Stimulated activated CD4-positive, alpha-beta T cell treated with anti-CD3 and anti-CD28 coated beads, TNF-alpha, amount 100 ng/mL, for 4 hours (primary cell): Measurements from ENCODE around the gene STN1.
"Not testable (repeated sequence)": the region's sequence is repeated elsewhere in the genome, so short reads cannot be mapped to it uniquely, and the experiment has no call there.

Source experiments
- DNase-seq, 3 experiments: peaks; one replicate each; pipeline ENCODE4 v3.0.0-alpha.2; 2020; ENCODE audit warnings: low read depth in 3 of 3

The STN1 gene

DNA sequence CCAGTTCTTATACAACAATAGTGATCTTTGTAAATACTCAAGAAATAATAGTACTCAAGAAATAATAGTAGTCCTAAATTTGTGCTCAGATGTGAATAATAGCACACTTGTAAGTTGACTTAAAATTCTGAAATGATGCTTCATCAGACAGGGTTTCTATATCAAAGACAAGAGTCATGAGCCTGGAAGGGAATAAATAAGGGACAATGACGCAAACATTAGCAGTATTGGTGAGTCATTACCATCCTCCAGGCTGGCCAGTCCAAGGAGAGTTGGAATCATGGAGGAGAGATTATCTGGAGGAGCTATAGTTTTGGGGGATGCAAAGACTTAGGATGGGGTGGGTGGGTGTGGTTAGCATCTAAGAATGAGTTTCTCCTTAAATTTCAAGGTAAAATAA lies 56.5 kb downstream of the STN1 start:
- DNase-seq = no peak

DNA sequence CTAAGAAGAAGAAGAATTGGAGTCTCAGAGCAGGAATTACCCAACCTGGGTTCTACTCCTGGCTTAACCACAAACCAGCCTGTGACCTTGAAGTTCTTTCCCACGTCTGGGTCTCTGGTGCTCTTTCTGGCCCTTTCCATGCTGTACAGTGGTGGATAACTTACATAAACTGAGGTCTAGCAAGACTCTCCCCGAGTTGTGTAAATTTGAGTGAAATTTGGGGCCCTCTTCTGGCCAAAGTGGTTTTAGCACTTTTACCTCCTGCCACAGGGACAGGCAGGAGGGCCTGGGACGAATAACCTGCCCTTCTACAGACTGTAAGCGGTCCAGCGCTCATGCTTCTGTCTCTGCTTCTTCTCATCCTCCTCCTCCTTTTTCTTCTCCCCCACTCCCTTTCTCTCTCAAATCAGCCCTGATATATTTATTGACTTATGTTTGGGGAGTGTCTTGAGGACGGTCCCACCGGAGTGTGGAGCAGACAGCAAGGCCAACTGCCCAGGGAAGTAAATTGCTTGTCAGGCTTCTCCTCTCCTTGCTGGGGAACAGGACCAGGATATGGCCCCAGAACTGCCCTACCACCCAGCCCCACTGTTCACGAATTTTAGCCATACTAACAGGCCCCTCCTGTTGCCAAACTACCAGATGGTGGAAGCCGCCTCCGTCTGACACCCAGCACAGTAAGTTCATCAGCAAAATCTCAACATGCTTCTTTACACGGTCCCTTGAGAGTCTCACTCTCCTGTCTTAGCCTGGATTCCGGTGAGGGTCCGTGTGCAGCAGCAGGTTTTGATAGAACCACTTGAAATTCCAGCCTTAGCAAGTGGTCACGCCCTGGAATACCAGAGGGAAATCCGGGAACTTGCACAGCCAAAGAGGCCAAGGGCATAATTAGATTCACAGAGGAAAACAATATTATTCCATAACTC lies 58.6 kb downstream of the STN1 start:
- peak in 2 of 3 experiments; percentile 16 to 25 for DNase-seq

DNA sequence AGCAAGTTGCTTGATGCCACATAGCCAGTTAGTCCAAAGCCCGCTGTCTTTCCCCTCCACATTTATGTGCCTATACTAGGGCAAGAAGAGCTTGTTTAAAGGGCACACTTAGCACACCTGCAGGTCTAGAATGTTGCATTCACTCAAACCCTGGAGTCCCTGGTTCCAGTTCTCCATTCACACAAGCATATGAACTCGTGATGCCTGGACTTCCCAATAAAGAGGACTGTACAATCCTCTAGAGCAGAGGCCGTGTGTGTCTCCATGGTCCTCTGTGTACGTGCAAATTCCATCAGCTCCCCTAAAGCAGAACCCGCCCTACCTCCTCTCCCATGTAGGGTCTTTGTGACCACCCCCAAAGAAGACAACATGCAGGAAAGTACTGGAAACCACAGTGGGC lies 59.6 kb downstream of the STN1 start:
- DNase-seq = no peak

DNA sequence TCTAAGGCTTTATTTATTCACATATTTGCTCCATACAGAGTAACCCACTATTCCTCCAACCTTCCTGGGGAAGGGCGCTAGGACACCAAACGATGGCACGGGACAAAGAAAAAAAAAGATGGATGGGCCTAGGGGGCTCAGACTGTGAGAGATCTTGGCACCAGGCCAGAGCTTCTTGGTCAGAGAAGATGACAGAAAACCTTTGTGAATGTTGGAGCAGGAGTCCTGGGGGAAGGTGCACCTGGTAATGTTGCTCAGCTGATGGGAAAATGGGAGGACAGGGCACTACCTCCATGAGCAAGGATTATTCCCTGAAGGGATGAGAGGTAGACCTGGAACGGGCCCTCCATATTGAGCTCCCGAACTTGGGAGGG lies 61.2 kb downstream of the STN1 start:
- DNase-seq = no peak

DNA sequence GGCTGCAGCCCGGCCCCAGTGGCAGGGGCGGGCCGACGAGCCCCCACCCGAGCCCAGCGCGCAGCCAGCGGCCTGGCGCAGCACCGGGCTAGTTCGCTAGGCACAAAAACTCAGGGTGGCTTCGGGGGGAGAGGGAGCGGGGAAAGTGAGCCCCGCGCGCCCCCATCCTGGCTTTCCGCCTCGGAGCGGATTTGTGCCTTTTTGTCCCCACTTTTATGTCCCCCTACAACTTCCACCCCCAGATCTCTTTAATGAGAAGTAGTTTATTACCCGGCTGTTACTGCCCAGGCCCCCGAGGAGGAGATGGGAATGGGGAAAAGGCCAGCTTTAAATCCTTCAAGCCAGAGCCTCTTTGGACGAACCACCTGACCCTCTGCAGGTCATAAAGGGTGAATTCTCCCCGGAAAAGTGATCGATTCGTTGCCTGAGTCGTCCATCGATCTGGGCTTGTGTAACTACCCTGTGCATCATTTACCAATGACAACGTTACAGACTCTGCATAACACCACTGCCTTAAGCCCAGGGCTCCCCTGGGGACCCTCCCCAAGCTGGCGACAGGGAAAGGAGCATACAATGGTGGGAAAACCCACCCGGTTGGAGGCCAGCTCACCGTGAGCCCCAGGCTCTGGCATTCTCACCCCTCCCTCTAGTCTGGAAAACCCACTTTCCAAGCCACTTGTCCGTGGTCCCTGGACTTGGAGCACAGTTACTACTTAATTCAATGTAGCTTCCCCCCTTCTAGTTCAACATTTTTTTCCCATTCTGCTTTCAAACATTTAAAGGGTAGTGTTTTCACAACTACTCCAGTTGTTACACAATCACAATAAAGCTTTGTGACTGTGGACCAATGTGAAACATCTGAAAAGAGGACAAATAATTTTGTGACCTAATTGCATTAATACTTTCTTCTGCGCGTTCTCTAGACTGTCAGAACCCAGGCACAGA lies 61.9 kb downstream of the STN1 start:
- no peak for DNase-seq

DNA sequence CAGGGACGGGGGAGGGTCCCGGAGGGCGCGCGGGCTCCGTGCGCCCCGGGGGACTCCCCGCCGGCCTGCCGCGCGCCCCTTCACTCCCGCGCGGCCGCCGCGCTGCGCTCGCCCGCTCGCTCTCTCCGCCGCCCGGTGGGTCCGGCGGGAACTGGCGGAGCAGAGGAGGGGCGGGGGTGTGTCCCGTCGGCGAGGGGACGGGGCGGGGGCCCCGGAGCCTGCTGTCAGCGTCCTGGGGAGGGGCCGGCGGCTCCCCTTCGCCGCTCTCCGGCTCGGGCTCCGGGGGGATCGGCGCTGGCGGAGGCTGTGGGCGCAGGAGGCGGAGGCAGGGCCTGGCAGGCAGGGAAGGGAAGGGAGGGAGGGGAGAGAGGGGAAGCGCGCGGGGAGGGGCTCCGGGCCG lies 62.6 kb downstream of the STN1 start, which contains the start of gene SH3PXD2A:
Gene SH3PXD2A, minus strand, starts transcription at position 153 of the 400 bp plus-strand sequence. CDS start 310 bp downstream, outside the sequence.
- DNase-seq = no peak

DNA sequence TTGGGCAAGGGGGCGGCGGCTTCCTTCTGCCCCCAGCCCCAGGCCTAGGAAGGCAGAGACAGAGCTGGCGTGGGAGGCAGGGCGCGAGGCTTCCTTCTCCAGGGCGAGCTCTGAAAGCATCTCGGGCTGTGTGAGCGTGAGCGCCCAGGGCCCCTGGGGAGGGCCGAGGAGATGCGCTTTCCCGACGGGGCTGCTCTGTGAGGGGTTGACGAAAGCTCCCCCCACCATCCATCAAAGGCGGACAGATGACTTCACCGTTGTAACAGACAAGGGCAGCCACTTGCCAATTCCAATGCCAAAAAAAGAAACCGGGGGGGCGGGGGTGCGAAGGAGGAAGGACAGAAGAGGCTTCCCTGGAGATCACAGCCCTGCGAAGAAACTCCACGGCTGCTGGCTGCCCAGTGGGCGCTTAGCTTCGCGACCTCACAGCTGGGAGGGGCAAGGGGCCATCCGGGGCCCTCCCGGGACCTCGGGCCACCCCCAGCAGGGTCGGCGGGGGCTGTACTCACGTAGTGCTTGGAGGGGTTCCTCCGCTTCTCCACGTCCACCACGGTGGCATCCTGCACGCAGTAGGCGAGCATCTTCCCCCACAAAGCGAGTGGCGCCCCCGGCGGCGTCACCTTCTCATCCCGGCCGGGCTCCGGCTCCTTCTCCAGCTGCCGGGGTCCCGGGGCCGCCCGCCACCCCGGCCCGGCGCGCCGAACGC lies 63.1 kb downstream of the STN1 start:
- peak in 1 of 3 experiments; percentile 13 for DNase-seq

DNA sequence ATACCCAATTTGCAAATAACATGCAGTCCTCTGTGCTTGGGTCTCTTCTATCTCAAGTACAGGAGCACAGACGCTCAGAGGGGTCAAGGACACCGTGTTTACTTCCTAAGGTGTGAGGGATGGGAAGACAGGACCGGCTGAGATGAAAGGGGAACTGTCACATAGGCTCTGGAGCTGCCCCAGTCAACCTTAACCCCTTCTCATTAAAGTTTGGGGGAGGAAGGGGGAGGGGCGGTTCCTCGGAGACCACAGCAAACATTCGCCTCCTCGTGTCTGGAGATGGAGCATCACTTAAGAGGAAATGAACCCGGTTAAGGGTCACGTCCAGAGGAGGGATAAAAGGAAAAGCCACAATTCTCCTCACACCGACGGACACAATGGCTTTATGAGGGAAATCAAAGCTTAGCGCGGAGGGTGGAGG lies 63.7 kb downstream of the STN1 start:
- no peak for DNase-seq

DNA sequence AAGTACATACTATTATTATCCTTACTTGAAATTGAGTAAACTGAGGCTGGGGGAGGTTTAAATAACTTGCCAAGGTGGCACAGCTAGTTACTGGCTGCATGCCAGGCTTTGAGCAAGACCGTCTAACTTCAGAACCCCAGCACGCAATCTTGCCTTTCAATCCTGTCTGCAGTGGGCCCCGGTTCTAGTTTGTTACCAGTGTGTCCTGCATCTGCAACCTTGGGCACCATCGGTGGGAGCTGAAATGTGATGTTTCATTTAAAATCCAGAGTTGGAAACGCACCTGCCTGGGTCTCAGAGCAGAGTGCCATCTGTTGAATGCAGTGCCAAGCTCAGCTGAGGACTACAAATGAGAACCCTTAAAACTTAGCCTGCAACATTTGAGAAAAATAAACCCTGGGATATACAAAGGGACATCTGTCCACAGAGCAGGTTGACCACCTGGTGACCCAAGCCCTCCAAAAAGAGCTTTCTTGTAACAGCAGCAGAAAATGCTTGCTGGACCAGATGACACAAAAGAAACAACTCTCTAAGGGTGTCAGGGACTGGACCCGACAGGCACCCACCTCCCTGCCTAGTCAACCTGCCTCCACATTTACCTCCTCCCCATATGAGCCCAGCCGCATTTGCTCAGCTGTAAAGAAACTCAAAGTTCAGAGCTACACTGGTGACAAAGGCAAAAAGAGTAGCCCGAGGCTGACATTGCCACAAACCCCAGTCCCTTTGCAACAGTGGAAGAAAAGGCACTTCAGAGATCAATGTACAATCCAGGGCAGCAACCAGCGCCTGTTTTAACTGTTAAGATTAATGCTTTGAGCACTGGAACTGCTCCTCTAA lies 64.3 kb downstream of the STN1 start:
- DNase-seq = no peak

DNA sequence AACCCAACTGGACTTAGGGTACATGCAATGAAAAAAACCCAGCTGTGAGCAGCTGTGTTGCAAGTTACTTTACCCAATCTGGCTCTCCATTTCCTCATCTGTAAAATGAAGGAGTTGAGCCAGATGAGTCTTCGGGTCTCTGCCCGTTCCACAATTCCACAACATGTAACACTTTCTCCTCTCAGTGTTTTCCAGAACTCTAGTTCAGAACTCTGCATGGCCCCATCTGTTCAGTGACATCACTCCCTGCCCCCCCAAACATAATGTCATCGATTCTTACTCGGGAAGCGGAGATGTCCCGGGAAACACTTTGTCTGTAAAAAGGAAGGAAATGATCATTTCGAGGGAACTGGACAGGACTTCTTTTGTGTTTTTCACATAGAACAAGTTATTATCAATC lies 65.1 kb downstream of the STN1 start:
- no peak for DNase-seq

DNA sequence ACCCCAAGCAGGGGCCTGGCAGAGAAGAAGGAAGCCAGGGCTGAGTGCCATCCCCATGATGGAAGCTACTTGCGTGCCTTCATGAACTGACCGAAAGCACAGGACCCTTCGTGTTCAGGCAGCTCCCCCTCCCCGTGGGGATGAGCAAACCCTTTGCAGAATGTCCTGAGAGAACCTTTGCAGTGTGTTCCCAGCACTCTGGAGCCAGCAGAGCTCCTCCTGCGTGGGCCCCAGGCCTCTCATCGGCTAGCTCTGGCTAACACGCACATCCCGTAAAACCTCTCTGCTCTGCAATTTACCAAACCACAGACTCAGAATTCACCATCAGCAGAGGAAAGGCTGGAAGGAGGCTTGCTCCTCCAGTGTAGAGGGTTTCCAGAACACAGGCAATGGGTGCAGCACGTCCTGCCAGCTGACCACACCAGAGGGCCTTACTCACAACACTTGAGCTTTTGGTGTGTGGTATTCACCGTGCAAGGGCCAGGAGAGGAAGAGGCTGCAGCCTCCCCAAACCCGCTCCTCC lies 65.7 kb downstream of the STN1 start:
- DNase-seq = no peak

DNA sequence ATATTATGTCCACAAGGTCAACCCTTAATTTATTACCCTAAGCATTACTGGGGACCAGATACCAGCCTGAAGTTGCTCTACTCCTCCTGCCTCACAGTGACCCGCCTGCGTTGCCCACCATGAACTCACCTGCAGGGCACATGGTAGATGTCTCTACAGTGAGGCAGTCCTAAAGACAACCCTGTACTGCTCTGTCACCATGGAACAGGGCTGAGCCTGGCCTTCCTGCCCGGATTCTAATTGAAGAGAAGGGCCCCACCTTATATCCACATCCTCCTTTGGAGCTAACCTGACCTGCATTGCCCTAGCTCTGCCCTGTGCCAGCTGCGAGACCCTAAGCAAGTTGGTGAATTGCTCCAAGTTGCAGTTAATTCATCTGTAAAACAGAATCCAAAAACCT lies 66.7 kb downstream of the STN1 start:
- no peak for DNase-seq

DNA sequence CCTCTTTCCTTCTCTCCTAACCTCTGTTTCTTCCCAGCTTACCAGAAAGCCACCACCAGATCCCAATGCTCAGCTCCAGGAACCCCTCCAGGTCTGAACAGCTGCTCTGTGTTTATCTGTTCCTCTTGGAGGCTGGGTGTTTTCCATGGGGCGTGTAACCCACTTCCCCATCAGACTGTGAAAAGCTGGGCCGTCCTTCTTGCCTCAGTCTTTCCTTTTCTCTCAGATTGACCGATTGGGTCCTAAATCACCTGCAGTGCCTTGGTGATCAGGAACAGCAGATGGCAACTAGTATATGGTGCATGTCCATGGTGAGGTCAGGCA lies 67.5 kb downstream of the STN1 start:
- no peak for DNase-seq

DNA sequence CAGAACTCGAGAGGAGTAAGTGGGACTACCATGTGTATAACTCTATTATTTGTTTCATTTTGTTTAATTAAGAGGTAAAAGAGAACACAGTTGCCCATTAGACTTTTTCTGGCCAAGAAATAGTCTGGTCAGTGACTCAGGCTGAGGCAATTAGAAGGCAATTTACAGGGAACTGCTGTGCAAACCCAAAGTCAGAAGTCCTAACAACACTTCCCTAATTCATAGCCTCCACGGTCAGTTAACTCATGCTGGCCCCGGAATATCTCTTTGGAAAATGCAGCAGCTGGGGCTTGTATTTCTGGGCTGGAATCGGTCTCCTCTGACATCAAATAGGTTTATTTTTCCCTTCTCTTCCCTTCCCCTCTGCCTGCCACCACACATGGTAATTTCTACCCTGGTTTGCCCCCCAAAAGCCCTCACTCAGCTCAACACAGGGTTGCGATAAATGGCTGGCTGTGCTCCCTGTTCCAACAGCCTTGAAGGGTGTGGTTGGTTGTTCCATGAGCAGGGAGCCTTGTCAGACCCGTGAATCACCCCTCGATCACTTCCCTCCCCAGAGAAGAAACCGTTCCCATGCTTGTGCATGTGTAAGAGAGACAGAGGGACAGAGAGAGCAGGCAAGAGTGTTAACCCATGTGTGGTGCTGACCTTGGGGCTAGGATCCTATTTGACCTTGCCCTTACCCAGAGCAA lies 68.0 kb downstream of the STN1 start:
- DNase-seq = no peak

DNA sequence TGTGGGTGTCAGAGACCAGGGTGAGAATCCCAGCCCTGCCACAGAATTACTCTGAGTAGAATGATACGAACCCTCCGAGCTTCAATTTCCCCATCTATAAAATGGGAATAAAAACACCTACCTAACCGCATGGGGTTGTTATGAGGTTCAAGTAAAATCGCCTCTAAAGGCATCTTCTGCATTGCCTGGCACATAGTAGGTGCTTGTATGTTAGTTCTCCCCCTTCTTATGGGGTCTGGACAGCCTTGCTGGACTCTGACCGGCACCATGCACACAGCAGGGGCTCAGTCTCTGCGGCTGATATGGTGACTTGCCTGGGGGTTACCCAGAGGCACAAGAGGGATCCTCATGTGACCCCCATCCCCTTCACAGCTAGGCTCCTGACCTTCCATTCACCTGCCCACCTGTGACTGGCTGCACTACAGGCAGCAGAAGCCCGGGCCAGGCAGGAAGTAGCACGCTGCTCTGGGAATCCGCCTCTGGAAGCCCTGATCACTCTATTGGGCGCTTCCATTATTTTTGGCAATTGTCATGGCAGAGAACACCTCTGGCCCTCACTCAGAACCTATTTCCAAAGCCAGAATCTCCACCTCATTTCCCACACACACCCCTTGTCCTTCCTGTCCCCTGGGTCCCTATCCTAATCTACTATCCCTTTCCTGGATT lies 68.6 kb downstream of the STN1 start:
- no peak for DNase-seq

DNA sequence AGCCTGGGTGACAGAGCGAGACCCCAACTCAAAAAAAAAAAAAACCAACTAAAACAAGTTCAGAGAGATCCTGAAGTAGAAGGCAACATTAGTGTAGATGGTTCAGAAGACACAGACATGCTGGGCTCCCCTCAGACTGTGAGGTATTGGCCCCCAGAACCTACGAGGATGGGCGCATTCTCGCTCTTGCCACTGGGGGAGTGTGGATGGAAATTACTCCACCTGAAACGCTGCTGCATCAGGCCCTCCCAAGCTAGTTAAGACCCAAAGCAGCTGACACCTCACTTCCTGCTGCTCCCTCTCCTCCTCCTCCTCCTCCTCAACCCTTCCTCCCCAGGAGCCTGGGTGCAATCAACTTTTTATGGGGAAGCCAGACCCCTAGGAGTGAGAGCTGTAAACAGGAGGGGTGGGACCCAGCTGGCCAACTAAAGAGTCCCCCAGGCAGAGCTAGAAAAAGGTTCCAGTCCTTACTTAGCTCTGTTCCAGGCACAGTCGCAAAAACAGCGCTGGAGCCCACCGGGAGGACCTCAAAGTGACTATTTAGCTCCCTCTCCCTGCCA lies 70.0 kb downstream of the STN1 start:
- DNase-seq = no peak

DNA sequence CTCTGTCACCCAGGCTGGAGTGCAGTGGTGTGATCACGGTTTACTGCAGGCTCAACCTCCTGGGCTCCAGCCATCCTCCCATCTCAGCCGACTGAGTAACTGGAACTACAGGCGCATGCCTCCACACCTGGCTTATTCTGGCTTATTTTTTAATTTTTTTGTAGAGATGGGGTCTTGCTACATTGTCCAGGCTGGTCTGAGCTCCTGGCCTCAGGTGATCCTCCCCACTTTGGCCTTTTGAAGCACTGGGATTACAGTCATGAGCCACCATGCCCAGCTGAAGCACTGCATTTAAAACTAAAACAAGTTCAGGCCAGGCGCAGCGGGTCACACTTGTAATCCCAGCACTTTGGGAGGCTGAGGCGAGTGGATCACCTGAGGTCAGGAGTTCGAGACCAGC lies 70.6 kb downstream of the STN1 start:
- DNase-seq = no peak

DNA sequence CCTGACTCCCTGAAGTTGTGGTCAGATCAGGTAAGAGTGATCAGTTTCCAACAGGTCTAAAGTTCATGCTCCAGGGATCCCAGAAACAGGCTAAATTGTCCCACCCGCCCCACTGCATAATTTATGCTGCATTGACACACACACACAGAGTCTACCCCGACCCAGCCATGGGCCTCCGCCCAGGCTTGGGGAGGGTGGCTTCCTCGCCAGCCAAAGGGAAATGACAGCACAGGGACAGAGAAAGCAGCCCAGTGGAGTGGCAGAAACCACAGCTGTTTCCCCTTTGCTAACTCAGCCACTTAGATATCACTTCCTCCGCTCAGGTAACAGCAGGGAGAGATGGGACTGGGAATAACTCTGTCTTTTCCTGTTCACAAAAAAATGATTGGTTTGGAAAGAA lies 72.0 kb downstream of the STN1 start:
- peak in 1 of 3 experiments; percentile 7 for DNase-seq

DNA sequence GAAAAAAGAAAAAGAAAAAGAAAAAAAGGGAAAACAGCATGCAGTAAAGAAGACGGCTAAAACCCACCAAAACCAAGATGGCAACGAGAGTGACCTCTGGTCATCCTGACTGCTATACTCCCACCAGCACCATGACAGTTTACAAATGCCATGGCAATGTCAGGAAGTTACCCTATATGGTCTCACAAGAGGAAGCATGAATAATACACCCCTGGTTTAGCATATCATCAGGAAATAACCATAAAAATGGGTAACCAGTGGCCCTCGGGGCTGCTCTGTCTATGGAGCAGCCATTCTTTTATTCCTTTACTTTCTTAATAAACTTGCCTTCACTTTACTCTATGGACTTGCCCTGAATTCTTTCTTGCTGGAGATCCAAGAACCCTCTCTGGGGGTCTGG lies 72.6 kb downstream of the STN1 start:
- not testable (repeated sequence) for DNase-seq
